Urothelium cell line (cell line): ENCODE results near the gene MYF6.

Experiments used
- DNase-seq: peaks from one replicate; pipeline ENCODE4 v3.0.0; 2011; ENCODE audit warnings: low spot score, mixed read lengths
- FAIRE-seq: peaks from 2 replicates; lab custom pipeline; 2011; peaks lifted over from hg19 to GRCh38; lab: Jason Lieb, UNC

MYF6 gene

DNA sequence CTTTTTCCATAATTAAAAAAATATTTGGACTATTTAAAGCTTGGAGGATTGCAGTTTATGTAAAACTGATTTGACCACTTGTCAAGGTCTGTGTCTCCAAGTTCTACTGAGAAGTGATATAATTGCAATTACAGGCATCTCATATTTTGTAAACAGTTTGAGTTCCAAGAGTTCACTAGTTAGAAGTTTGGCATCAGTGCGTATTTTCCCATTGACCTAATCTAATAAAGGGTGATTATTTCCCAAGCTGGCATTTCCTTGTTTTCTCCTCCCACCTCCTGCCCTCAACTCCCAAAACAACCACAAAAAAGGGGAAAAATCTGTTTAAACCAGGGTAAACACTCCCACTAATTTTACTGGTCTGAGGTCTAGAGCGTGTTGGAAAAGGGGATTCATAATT, 3.0 kb upstream of the MYF6 start:
- FAIRE-seq = no peak
- no peak for DNase-seq

DNA sequence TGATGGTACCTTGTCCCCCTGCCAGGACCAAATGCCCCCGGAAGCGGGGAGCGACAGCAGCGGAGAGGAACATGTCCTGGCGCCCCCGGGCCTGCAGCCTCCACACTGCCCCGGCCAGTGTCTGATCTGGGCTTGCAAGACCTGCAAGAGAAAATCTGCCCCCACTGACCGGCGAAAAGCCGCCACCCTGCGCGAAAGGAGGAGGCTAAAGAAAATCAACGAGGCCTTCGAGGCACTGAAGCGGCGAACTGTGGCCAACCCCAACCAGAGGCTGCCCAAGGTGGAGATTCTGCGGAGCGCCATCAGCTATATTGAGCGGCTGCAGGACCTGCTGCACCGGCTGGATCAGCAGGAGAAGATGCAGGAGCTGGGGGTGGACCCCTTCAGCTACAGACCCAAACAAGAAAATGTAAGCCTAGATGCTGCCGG, 410 bp downstream of the MYF6 start:
- DNase-seq (no peak), FAIRE-seq (no peak)

DNA sequence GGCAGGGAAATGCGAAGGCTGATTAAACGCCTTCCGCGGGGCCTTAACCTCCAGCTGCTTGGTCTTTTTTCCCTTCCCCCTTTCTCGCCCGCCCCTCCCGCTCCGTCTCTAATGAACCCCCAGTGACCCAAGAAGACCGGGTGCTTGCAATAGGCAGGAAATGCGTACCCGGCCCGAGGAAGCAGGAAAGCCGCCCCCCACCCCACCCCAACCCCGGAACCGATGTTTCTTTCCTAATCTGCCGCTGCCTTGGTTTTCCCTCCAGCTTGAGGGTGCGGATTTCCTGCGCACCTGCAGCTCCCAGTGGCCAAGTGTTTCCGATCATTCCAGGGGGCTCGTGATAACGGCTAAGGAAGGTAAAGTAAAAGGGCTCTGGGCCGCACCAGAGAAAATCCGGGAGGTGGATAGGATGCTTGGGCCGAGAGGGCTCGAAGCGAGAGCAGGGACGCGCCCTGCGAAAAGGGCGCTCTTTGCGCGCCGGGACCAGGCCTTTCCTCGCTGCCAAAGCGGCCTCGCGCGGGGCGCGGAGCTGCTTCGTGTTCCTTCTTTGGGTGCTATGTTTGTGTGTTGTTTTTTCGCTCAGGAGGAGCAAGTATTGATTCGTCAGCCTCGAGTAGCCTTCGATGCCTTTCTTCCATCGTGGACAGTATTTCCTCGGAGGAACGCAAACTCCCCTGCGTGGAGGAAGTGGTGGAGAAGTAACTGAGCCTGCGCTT, 983 bp downstream of the MYF6 start:
- FAIRE-seq = no peak
- no peak for DNase-seq

GRCh38 chr12:80708975-80709328, 1.5 kb downstream of the MYF6 start:
- FAIRE-seq (no peak), DNase-seq (no peak)

DNA sequence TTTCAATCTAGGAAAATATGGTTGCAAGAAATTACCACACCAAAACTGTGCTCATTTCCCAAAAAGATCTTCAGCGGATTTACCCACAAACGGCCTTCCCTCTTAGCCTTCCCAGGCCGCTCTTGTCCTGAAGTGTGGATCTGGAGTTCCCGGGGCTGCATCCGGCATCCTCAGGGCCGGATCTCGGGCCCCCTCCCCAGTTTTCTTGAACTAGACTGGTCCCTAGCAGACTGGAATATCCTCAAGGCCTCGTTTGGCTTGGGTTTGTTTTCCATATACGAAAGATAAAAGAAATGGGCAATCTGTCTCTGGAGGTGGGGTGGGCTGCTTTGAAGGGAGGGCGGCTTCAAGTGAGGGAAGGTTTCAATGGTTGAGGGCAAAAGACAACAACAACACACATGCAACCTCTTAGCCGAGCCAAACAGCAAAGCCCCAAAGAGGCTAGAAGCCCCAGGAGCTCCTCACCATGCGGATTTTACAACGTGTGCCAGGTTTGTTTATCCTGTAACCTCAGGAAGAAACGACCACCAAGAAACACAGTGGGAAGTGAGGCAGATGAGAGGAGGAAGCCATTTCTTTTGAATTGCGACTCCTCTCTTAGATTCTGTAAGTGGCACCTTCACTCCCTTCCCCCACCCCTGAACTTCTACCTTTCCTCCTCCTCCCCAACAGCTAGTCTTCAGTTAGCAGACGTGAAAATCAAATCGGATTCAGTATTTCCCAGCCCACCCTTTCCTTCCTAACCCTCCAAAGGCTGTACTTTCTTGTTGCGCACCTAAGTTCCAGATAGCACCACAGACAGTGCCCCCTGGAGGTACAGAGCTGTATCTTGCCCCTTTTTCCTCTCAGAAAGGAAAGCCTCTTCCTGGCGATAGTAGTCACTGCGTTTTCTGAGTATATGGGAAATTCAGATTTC, 2.6 kb downstream of the MYF6 start:
- no peak for FAIRE-seq
- DNase-seq = no peak

DNA sequence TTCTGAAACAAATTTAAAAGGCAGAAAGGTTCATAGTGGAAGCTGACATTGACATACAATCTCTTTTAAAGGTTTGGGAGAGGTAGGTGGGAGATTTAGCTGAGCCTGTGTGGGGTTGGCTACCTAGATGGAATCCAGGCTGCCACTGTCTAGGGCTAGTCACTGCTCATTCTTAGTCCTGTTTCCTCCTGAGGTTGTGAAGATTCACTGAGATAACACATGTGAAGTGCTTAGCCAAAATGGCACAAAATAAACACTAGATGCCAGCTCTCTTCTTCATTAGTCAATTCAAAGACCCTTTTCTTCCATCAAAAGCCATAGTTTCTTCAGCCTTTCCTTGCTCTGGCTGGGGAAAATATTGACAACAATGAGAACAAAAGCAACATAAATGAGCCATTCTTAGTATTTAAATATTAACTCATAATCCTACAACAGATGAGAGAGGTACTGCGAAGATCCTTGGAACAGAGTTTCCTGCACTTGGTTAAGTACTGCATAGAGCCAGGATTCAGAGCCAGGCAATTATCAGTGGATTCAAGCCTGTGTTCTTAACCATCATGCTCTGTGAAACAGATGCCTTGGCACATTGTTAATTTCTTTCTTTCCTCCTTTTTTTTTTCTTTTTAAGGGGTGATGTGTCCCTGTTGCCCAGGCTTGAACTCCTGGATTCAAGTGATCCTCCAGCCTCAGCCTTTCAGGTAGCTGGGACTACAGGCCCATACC, 3.5 kb downstream of the MYF6 start:
- DNase-seq = no peak
- FAIRE-seq = no peak

GRCh38 chr12:80711866-80712265, 4.4 kb downstream of the MYF6 start:
- FAIRE-seq = no peak
- no peak for DNase-seq

- FAIRE-seq (no peak), DNase-seq (no peak)
Observed at GRCh38 chr12:80712866-80713265, 5.4 kb downstream of the MYF6 start.

GRCh38 chr12:80713419-80713818, 6.0 kb downstream of the MYF6 start:
- no peak for FAIRE-seq

DNA sequence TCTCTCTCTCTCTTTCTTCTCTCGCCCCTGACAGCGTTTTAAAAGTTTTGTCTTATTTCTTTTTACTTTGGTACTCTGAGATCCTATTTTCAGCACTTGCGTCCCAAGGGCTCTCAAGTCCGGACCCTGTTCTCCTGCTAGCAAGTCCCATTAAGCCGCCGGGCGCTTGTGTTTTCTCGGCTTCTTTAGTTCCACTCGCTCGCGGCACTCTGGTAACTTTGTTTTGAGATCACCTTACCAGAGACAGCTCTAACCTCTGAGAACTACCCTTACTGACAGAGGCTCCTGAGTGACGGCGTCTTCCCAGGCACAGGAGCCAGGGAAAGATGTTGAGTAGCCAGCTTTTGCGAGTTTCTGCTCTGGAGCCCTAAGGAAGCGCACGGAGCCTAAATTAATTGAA, 6.6 kb downstream of the MYF6 start:
- FAIRE-seq (no peak), DNase-seq (no peak)

More at GRCh38 chr12:80713419-80713818, 6.0 kb downstream of the MYF6 start:
- DNase-seq = no peak

DNA sequence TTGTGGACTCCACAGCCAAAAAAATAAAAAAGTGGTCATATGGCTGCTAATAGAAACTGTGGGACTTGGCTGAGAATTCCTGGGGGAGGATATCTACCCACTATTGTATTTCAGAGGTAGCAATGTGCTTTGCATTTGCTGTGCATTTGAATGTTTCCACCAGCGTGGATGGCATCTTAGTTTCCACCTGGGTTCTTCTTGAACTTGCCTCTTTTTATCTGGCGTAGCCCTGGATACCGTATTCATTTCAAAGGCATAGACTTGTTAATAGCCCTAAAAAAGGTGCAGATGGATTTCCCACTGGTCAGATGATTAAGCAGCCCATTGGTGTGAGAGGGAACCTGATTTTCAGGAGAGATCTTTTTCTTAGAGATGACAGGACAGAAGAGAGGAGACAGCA, 7.4 kb downstream of the MYF6 start:
- no peak for DNase-seq
- no peak for FAIRE-seq

DNA sequence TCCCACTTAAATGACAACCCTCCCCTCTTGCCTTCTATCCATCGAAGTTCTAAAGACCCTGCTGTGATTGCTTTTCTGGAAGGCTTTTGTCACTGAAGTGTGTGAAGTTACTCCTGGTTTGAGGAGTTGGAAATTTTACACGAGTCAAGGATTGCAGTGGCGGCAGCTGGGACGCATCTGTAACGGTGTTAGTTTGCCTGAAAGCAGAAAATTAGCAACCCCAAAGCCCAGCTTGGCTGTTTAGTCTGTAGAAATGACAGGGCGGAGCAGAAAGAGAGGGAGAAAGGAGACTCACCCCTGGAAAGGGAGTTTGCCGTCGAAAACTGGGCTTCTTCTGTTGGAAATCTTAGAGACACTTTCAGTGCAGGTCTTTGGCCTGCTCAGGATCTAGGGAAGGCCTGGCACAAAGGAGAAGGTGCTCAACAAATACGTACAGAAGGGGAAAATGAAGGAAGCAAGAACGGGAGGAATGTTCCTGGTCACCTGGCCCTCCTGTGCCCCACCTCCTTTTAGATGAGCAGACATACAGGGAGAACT, 8.3 kb downstream of the MYF6 start:
- DNase-seq (no peak), FAIRE-seq (no peak)

DNA sequence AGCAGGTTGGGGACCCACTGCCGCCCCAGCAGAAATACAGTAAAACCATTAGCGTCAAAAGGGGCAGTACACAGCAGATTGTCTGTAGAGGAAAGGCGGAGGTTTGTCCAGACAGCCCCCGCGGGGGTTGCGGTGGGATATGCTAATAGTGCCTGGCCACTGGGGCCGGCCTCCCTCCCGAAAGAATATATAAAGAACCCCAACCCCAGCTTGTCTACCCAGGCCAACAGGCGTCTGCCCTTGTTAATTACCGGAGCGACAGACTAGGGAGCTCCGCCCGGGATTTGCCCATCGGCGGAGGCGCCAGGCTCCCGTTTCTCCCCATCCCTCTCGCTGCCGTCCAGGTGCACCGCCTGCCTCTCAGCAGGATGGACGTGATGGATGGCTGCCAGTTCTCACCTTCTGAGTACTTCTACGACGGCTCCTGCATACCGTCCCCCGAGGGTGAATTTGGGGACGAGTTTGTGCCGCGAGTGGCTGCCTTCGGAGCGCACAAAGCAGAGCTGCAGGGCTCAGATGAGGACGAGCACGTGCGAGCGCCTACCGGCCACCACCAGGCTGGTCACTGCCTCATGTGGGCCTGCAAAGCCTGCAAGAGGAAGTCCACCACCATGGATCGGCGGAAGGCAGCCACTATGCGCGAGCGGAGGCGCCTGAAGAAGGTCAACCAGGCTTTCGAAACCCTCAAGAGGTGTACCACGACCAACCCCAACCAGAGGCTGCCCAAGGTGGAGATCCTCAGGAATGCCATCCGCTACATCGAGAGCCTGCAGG, 9.4 kb downstream of the MYF6 start, which contains the start of gene MYF5:
Gene MYF5 (plus strand): TSS at position 217 of the 774 bp plus-strand sequence. CDS start 152 bp downstream, at position 369.
- no peak for DNase-seq
- no peak for FAIRE-seq

- no peak for DNase-seq
- no peak for FAIRE-seq
Observed at GRCh38 chr12:80717856-80718255, 10.4 kb downstream of the MYF6 start.

GRCh38 chr12:80720516-80720915, 13.1 kb downstream of the MYF6 start:
- FAIRE-seq = no peak
- no peak for DNase-seq

DNA sequence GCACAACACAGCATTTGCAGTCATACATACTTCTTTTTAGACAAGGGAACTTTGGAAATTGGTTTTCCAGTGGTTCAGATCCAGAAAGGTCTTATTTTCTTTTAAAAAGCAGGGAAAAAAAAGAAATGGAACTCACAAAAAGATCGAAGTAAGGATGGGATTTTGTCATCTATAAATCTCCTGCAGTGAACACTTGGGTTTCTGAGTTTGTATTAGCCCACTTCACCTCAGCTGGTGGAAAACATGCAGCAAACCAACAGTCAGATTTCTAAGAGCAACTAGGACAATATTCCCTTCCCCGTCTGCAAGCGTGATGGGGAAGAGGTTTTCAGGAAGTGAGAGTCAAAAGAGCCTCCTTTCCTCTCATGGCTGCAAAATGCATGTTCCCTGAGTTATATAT, 13.9 kb downstream of the MYF6 start:
- FAIRE-seq (no peak), DNase-seq (no peak)

DNA sequence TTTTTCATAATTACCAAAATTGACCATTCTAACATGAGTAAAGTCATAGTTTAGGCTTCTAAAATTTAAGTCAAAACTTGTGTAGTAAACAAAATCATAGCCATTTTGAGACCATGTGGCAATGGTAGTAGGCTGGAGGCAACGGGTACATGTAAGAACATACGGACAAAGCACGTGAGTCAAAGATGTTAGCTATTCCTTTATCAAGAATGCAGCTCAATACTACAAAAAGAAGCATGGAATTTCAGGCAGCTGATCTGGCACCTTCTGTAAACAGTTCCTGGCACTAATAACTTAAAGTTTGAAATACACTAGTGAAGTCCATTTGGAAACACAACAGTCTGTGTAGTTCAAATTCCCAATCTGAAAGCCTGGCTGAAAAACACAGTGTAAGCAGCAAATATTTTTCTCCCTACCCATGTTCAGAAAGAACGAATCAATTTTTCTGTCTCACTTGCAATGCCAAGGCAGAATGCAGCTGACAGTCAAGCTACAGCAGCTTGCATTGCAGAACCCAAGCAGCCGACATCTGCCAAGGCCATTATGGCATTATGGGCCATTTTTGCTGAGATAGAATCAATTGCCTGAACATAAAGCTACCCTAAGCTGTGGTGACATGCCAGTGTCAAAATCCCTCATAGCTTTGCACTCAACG, 38.5 kb downstream of the MYF6 start:
- no peak for DNase-seq
- no peak for FAIRE-seq

DNA sequence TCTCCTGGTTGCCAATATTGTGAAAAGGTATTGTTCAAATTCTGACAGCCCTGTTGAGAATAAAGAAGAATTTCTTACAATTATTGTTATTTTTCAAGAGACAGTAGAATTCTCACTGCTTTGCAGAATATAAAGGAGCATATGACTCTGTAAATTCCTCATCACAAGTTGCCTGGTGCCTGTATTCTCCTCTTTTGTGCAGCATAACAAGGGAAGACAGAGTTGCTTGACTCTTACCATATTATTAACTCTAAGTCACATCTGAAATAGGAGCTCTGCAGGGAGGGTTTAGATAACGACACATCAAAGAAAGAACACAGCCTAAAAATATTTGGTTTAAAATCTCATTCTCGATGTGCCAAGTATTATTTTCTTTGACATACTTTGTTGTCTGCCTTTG, 40.4 kb downstream of the MYF6 start:
- DNase-seq = no peak
- no peak for FAIRE-seq

DNA sequence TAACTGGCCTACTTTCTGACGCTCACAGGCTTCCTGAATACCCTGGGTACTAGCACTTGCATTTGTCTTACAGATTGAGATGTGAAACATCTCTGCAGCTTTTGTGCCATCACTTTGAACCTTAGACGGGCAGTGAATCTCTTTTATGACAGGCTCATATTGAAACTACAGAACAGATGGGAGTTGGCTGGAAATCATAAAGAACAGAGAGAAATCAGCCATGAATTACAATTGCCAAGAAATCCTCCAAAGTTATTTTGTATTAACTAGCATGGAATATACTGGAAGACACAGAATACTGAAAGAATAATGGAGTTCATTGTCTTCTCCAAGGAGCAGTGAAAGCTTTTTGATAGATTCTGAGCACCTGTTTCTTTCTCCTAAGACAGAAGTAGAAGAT, 42.0 kb downstream of the MYF6 start:
- DNase-seq (no peak), FAIRE-seq (no peak)

DNA sequence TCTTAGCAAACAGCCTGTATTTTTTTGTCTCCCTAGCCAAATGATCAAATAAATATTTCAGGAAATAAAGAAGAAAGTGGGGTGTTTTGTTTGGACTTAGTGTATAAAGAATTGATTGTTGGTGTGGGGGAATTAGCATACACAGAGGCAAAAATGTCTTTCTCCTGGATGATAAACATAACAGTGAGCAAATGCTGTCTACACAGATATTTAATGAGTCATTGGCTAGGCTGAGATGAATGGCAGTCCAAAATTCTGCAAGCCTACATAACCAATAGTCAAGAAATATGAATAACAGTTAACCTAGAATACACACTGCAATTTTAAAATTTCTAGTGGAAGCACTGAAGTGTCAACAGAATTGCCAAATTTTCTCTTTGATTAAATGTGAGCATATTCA, 45.0 kb downstream of the MYF6 start:
- FAIRE-seq (no peak), DNase-seq (no peak)
